ENCODE results near the gene PCDHGB2.

- TF ChIP-seq POLR2AphosphoS5 (IDR thresholded peaks at IDR 0.05; ENCODE audit: low read depth, low read length) (no peak), POLR2A (IDR thresholded peaks at IDR 0.05; ENCODE audit: low read depth, low read length) (no peak)
These were observed 8.2 kb upstream of the PCDHGB2 start for GRCh38 chr5:141351591-141351990.
